ENCODE measurements around the gene DCLRE1A.

DNA sequence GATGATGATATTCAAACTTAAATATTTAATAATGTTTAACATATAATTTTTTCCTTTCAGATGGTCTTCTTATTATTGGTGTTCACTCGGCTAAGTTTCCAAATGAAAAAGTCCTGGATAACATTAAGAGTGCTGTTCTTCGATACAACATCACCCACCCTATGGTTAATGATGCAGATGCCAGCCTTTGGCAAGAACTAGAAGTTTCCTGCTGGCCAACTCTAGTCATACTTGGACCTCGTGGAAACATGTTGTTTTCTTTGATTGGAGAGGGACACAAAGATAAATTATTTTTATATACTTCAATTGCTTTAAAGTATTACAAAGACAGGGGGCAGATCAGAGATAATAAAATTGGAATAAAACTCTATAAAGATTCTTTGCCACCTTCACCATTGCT, 22.6 kb upstream of the DCLRE1A start:
- TF ChIP-seq, protein P1, sequence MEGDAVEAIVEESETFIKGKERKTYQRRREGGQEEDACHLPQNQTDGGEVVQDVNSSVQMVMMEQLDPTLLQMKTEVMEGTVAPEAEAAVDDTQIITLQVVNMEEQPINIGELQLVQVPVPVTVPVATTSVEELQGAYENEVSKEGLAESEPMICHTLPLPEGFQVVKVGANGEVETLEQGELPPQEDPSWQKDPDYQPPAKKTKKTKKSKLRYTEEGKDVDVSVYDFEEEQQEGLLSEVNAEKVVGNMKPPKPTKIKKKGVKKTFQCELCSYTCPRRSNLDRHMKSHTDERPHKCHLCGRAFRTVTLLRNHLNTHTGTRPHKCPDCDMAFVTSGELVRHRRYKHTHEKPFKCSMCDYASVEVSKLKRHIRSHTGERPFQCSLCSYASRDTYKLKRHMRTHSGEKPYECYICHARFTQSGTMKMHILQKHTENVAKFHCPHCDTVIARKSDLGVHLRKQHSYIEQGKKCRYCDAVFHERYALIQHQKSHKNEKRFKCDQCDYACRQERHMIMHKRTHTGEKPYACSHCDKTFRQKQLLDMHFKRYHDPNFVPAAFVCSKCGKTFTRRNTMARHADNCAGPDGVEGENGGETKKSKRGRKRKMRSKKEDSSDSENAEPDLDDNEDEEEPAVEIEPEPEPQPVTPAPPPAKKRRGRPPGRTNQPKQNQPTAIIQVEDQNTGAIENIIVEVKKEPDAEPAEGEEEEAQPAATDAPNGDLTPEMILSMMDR (IDR thresholded peaks at IDR 0.05; ENCODE audit: poor library complexity, severe bottlenecking), result no peak
- TF ChIP-seq RAD21 (conservative IDR thresholded peaks at IDR 0.05) (no peak), EP300 (conservative IDR thresholded peaks at IDR 0.05; ENCODE audit: poor library complexity, severe bottlenecking) (no peak), EZH2 (IDR thresholded peaks at IDR 0.05; ENCODE audit: borderline replicate concordance, insufficient read depth, low read length, poor library complexity, severe bottlenecking) (no peak)

Data from neural cell (in vitro differentiated cells).